Motor neuron (in vitro differentiated cells): ENCODE results near the gene BICDL1. TPM values are rescaled to one million over a fixed set of nuclear protein-coding genes. Genes with fewer than 3 reads are reported as not detected.

Experiments used
- ATAC-seq, 8 experiments: fragments of 200-7000 bp; cut with Tn5 transposase; replicated peaks in 6 of 8; 2 replicates each; pipeline ENCODE4 v1.8.0; 2021; ENCODE audit warnings: mild to moderate bottlenecking in 8 of 8, moderate library complexity in 8 of 8
- H3K27ac ChIP-seq, 2 donors: fragments of 250-450 bp; sonication (Bioruptor Pico); 2 replicates each; pipeline ENCODE4 v1.9.0; 2021; ENCODE audit warnings: antibody characterized with exemption in 2 of 2, mild to moderate bottlenecking in 2 of 2, moderate library complexity in 1 of 2
- H3K4me1 ChIP-seq, 2 donors: fragments of 250-450 bp; sonication (Bioruptor Pico); replicated peaks in 1 of 2; 2 replicates each; pipeline ENCODE4 v1.6.1; 2021; ENCODE audit warnings: antibody characterized with exemption in 2 of 2, mild to moderate bottlenecking in 2 of 2, moderate library complexity in 1 of 2
- H3K4me3 ChIP-seq, 5 donors: fragments of 250-450 bp; sonication (Bioruptor Pico); 2 replicates each; pipeline ENCODE4 v1.9.0; 2021; ENCODE audit warnings: antibody characterized with exemption in 5 of 5, mild to moderate bottlenecking in 5 of 5, moderate library complexity in 4 of 5
- WGBS, 10 experiments: fragments of 450-650 bp; shearing (Covaris generic); methylation state at CpG; one replicate each; pipeline ENCODE4 v1.0.0; 2022; 5-methylcytosine and 5-hydroxymethylcytosine counted together
- in situ Hi-C, 9 experiments: fragments of 400-800 bp; cut with MboI; loops; one replicate each; pipeline ENCODE4 v1.15.0; 2021; ENCODE audit warnings: low sequenced_read_pairs in 9 of 9, low pct_unique_long_range_greater_than_20kb in 2 of 9; ENCODE audit not compliant: unreplicated experiment in 9 of 9
- total RNA-seq, 8 experiments: library from RNA; unstranded; fragments of 300-600 nt; gene quantifications; 2 replicates each; pipeline versions ENCODE4 v1.2.3 to v1.2.4, GENCODE V29; 2022

The BICDL1 gene
- total RNA-seq, 8 experiments from 2014 or later, result 1.6 to 31.3 (median 13.4) TPM

GRCh38 chr12:120118321-120119061 is 129.5 kb downstream of the BICDL1 start:
- WGBS, 10 experiments, result 0 to 41% (median 15%) methylated on average over 1 to 9 of the region's 11 CpGs
- Histone ChIP-seq H3K4me3 (peak overlapping the region; percentile 63 to 98 (median 91)), H3K27ac (no peak overlapping the region), H3K4me1 (peaks cover 13 to 21% of the 10 kb centered on the region in 2 donors)
- in situ Hi-C loops, result no loop called here
- ATAC-seq, result peak in 1 of 8 experiments; percentile 2

GRCh38 chr12:120119271-120119973 is 130.4 kb downstream of the BICDL1 start:
- ATAC-seq, result peak in 2 of 8 experiments; percentile 1 to 5
- 6 to 100% (median 45%) methylated on average over 1 to 7 of the region's 9 CpGs; no CpG with 5 or more reads in 3 of the 10 experiments for WGBS, 10 experiments
- Histone ChIP-seq H3K4me1 (peaks cover 13 to 21% of the 10 kb centered on the region in 2 donors), H3K27ac (no peak overlapping the region), H3K4me3 (no peak overlapping the region)
- in situ Hi-C loops, result no loop called here

GRCh38 chr12:120121343-120121742 is 132.3 kb downstream of the BICDL1 start:
- no peak for ATAC-seq
- no peak overlapping the region for H3K4me3 ChIP-seq
- WGBS, 10 experiments, result 33 to 100% (median 78%) methylated on average over 1 to 2 of the region's 2 CpGs; no CpG with 5 or more reads in 2 of the 10 experiments
- H3K4me1 ChIP-seq, result peaks cover 8 to 12% of the 10 kb centered on the region in 2 donors
- H3K27ac ChIP-seq, result no peak overlapping the region
- in situ Hi-C loops, result no loop called here

- in situ Hi-C loops, result no loop called here
- H3K4me1 ChIP-seq, result peaks cover 12 to 13% of the 10 kb centered on the region in 2 donors
- WGBS, 10 experiments, result 67 to 94% (median 81%) methylated on average over 1 to 4 of the region's 4 CpGs; no CpG with 5 or more reads in 2 of the 10 experiments
- no peak for ATAC-seq
- no peak overlapping the region for H3K27ac ChIP-seq
- H3K4me3 ChIP-seq, result no peak overlapping the region
Measured at GRCh38 chr12:120121766-120122293, 132.8 kb downstream of the BICDL1 start.

- no peak for ATAC-seq
- H3K4me3 ChIP-seq, result no peak overlapping the region
- H3K4me1 ChIP-seq, result peaks cover 0 to 9% of the 10 kb centered on the region in 2 donors
- WGBS, 10 experiments, result 0 to 100% (median 93%) methylated on average over 1 to 4 of the region's 4 CpGs; no CpG with 5 or more reads in 3 of the 10 experiments
- no peak overlapping the region for H3K27ac ChIP-seq
- in situ Hi-C loops, result no loop called here
Measured at GRCh38 chr12:120125029-120125428, 136.0 kb downstream of the BICDL1 start.

GRCh38 chr12:120125792-120126634 is 137.0 kb downstream of the BICDL1 start:
- WGBS, 10 experiments, result 57 to 100% (median 80%) methylated on average over 1 to 5 of the region's 6 CpGs; no CpG with 5 or more reads in 2 of the 10 experiments
- ATAC-seq, result peak in 6 of 8 experiments; percentile 5 to 42 (median 30)
- peaks cover 0 to 9% of the 10 kb centered on the region in 2 donors for H3K4me1 ChIP-seq
- H3K27ac ChIP-seq, result no peak overlapping the region
- in situ Hi-C loops, result no loop called here
- no peak overlapping the region for H3K4me3 ChIP-seq

GRCh38 chr12:120126635-120127005 is 137.6 kb downstream of the BICDL1 start:
- in situ Hi-C loops, result no loop called here
- peak in 1 of 8 experiments; percentile 30 for ATAC-seq

GRCh38 chr12:120130011-120130410 is 141.0 kb downstream of the BICDL1 start:
- ATAC-seq, result no peak
- Histone ChIP-seq H3K4me1 (peaks cover 0 to 9% of the 10 kb centered on the region in 2 donors), H3K27ac (no peak overlapping the region), H3K4me3 (no peak overlapping the region)
- 100% methylated on average over 1 to 2 of the region's 6 CpGs; no CpG with 5 or more reads in 5 of the 10 experiments for WGBS, 10 experiments
- in situ Hi-C loops, result no loop called here

More at GRCh38 chr12:120126635-120127005, 137.6 kb downstream of the BICDL1 start:
- Histone ChIP-seq H3K4me1 (peaks cover 0 to 9% of the 10 kb centered on the region in 2 donors), H3K4me3 (no peak overlapping the region), H3K27ac (no peak overlapping the region)
- WGBS, 10 experiments, result 50 to 100% (median 100%) methylated on average over 1 to 2 of the region's 2 CpGs; no CpG with 5 or more reads in 2 of the 10 experiments

GRCh38 chr12:120131116-120131515 is 142.1 kb downstream of the BICDL1 start:
- in situ Hi-C loops, result no loop called here
- ATAC-seq, result no peak
- no peak overlapping the region for H3K27ac ChIP-seq
- peaks cover 0 to 8% of the 10 kb centered on the region in 2 donors for H3K4me1 ChIP-seq
- 94 to 100% methylated on average over 3 to 4 of the region's 15 CpGs; no CpG with 5 or more reads in 8 of the 10 experiments for WGBS, 10 experiments
- H3K4me3 ChIP-seq, result no peak overlapping the region

- 69 to 100% (median 81%) methylated on average over 1 to 7 of the region's 9 CpGs; no CpG with 5 or more reads in 4 of the 10 experiments for WGBS, 10 experiments
- ATAC-seq, result peak in 2 of 8 experiments; percentile 59 to 76
- Histone ChIP-seq H3K4me3 (no peak overlapping the region), H3K4me1 (no peaks in the 10 kb centered on the region), H3K27ac (no peak overlapping the region)
- in situ Hi-C loops, result no loop called here
Measured at GRCh38 chr12:120132054-120132836, 143.2 kb downstream of the BICDL1 start.

- WGBS, 10 experiments, result 80 to 100% (median 100%) methylated on average over 1 to 3 of the region's 6 CpGs; no CpG with 5 or more reads in 5 of the 10 experiments
- peak in 2 of 8 experiments; percentile 32 to 35 for ATAC-seq
- in situ Hi-C loops, result no loop called here
- Histone ChIP-seq H3K27ac (no peak overlapping the region), H3K4me1 (no peaks in the 10 kb centered on the region), H3K4me3 (no peak overlapping the region)
Measured at GRCh38 chr12:120132863-120133385, 143.9 kb downstream of the BICDL1 start.
